Measurements from ENCODE around the gene DAB1.

Gene DAB1

GRCh38 chr1:57393058-57393584 lies 30.7 kb downstream of the DAB1 start:
- H3K4me3 ChIP-seq (ENCODE audit: low read depth, low read length, poor library complexity, severe bottlenecking) = no peak overlapping the region
- H3K9me2 ChIP-seq (ENCODE audit: low read depth, low read length) = no peaks in the 10 kb centered on the region
- no peak overlapping the region for H2AFZ ChIP-seq (ENCODE audit: low read length)
- H3F3A ChIP-seq (ENCODE audit: insufficient read depth, low read length) = no peaks in the 10 kb centered on the region
- H3K4me2 ChIP-seq (ENCODE audit: low read length) = no peak overlapping the region
- no peaks in the 10 kb centered on the region for H3K4me1 ChIP-seq (ENCODE audit: insufficient read depth, low read length, severe bottlenecking)
- no peak for TF ChIP-seq EZH2 (IDR thresholded peaks at IDR 0.05; ENCODE audit: borderline replicate concordance, low read length)
- TF ChIP-seq, protein P1, sequence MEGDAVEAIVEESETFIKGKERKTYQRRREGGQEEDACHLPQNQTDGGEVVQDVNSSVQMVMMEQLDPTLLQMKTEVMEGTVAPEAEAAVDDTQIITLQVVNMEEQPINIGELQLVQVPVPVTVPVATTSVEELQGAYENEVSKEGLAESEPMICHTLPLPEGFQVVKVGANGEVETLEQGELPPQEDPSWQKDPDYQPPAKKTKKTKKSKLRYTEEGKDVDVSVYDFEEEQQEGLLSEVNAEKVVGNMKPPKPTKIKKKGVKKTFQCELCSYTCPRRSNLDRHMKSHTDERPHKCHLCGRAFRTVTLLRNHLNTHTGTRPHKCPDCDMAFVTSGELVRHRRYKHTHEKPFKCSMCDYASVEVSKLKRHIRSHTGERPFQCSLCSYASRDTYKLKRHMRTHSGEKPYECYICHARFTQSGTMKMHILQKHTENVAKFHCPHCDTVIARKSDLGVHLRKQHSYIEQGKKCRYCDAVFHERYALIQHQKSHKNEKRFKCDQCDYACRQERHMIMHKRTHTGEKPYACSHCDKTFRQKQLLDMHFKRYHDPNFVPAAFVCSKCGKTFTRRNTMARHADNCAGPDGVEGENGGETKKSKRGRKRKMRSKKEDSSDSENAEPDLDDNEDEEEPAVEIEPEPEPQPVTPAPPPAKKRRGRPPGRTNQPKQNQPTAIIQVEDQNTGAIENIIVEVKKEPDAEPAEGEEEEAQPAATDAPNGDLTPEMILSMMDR (IDR thresholded peaks at IDR 0.05; ENCODE audit: low read length) = no peak
- no peaks in the 10 kb centered on the region for H3K36me3 ChIP-seq (ENCODE audit: insufficient read depth, low read length)
- no peaks in the 10 kb centered on the region for H3K9me3 ChIP-seq (ENCODE audit: low read length)
- H3K27me3 ChIP-seq (ENCODE audit: insufficient read depth, low read length) = no peaks in the 10 kb centered on the region
- H3K9ac ChIP-seq (ENCODE audit: low read length) = no peak overlapping the region
- H3K27ac ChIP-seq (ENCODE audit: low read depth, low read length, poor library complexity, severe bottlenecking) = no peak overlapping the region
- H3K79me2 ChIP-seq (ENCODE audit: insufficient read depth, low read length) = no peaks in the 10 kb centered on the region
- H4K20me1 ChIP-seq (ENCODE audit: insufficient read depth, low read length) = no peaks in the 10 kb centered on the region

- TF ChIP-seq, protein P1 (IDR thresholded peaks at IDR 0.05; ENCODE audit: low read length) = no peak
- TF ChIP-seq EZH2 (IDR thresholded peaks at IDR 0.05; ENCODE audit: borderline replicate concordance, low read length) = no peak
- no peaks in the 10 kb centered on the region for H4K20me1 ChIP-seq (ENCODE audit: insufficient read depth, low read length)
- no peaks in the 10 kb centered on the region for H3K9me2 ChIP-seq (ENCODE audit: low read depth, low read length)
- H3K4me1 ChIP-seq (ENCODE audit: insufficient read depth, low read length, severe bottlenecking) = no peaks in the 10 kb centered on the region
- no peak overlapping the region for H3K4me3 ChIP-seq (ENCODE audit: low read depth, low read length, poor library complexity, severe bottlenecking)
- H3F3A ChIP-seq (ENCODE audit: insufficient read depth, low read length) = no peaks in the 10 kb centered on the region
- no peak overlapping the region for H3K9ac ChIP-seq (ENCODE audit: low read length)
- H3K27ac ChIP-seq (ENCODE audit: low read depth, low read length, poor library complexity, severe bottlenecking) = no peak overlapping the region
- no peaks in the 10 kb centered on the region for H3K9me3 ChIP-seq (ENCODE audit: low read length)
- no peaks in the 10 kb centered on the region for H3K36me3 ChIP-seq (ENCODE audit: insufficient read depth, low read length)
- no peaks in the 10 kb centered on the region for H3K79me2 ChIP-seq (ENCODE audit: insufficient read depth, low read length)
- H3K27me3 ChIP-seq (ENCODE audit: insufficient read depth, low read length) = no peaks in the 10 kb centered on the region
- H3K4me2 ChIP-seq (ENCODE audit: low read length) = no peak overlapping the region
- no peak overlapping the region for H2AFZ ChIP-seq (ENCODE audit: low read length)
Observed at GRCh38 chr1:57385336-57385735, 38.5 kb downstream of the DAB1 start.

DNA sequence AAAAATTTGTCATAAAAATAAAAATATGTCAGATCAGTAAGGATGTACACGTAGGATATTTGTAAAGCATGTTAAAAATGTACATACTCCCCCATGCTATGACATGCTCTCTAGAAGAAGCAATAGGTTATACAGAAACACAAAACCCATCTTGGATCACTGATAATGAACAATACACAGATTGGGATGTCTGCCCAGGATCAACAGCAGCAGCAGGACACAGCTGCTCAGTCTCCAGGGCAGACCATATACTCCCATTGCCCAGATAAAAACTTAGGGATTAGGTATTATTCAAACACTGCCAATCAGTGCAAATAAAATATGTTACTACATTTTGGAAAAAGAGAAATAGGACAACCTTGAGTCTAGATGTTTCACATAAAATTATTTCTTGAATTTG lies 39.0 kb downstream of the DAB1 start:
- H3K4me1 ChIP-seq (ENCODE audit: insufficient read depth, low read length, severe bottlenecking) = no peaks in the 10 kb centered on the region
- no peak overlapping the region for H2AFZ ChIP-seq (ENCODE audit: low read length)
- no peaks in the 10 kb centered on the region for H3K27me3 ChIP-seq (ENCODE audit: insufficient read depth, low read length)
- no peaks in the 10 kb centered on the region for H3F3A ChIP-seq (ENCODE audit: insufficient read depth, low read length)
- TF ChIP-seq, protein P1 (IDR thresholded peaks at IDR 0.05; ENCODE audit: low read length) = no peak
- TF ChIP-seq EZH2 (IDR thresholded peaks at IDR 0.05; ENCODE audit: borderline replicate concordance, low read length) = no peak
- no peaks in the 10 kb centered on the region for H4K20me1 ChIP-seq (ENCODE audit: insufficient read depth, low read length)
- H3K9me2 ChIP-seq (ENCODE audit: low read depth, low read length) = no peaks in the 10 kb centered on the region
- H3K9me3 ChIP-seq (ENCODE audit: low read length) = no peaks in the 10 kb centered on the region
- no peak overlapping the region for H3K4me3 ChIP-seq (ENCODE audit: low read depth, low read length, poor library complexity, severe bottlenecking)
- no peak overlapping the region for H3K9ac ChIP-seq (ENCODE audit: low read length)
- no peak overlapping the region for H3K4me2 ChIP-seq (ENCODE audit: low read length)
- no peaks in the 10 kb centered on the region for H3K36me3 ChIP-seq (ENCODE audit: insufficient read depth, low read length)
- H3K79me2 ChIP-seq (ENCODE audit: insufficient read depth, low read length) = no peaks in the 10 kb centered on the region
- H3K27ac ChIP-seq (ENCODE audit: low read depth, low read length, poor library complexity, severe bottlenecking) = no peak overlapping the region

All from OCI-LY1 (cell line).